GOT3 (cell line): ENCODE results near the gene TRIM3.

Source experiments
- DNase-seq: peaks from one replicate; lab custom pipeline; 2025; ENCODE audit warnings: mixed read lengths; lab: John Stamatoyannopoulos, UW

The TRIM3 gene

GRCh38 chr11:6401464-6401863, 72.3 kb downstream of the TRIM3 start:
- no peak for DNase-seq

GRCh38 chr11:6400431-6401345, 73.1 kb downstream of the TRIM3 start:
- no peak for DNase-seq
